Central memory CD8-positive, alpha-beta T cell (primary cell): ENCODE measurements around the gene TMEM231.
"Not testable (repeated sequence)": the region's sequence is repeated elsewhere in the genome, so short reads cannot be mapped to it uniquely, and the experiment has no call there.

Source experiments
- ATAC-seq: fragments of 150-1000 bp; cut with Tn5 transposase; replicated peaks from 2 replicates; pipeline ENCODE4 v1.10.0; 2022; ENCODE audit warnings: mild to moderate bottlenecking, moderate FRiP score, moderate number of reproducible peaks; ENCODE audit not compliant: poor library complexity, severe bottlenecking; ENCODE audit errors: extremely low read depth
- DNase-seq, 2 donors: peaks; one replicate each; pipeline ENCODE4 v3.0.0; 2021; ENCODE audit warnings: low spot score in 2 of 2
- H3K27ac Mint-ChIP-seq: one replicate; pipeline ENCODE4 v1.8.0; 2022; ENCODE audit warnings: low read depth, mild to moderate bottlenecking, moderate library complexity, mixed read lengths
- H3K27me3 Mint-ChIP-seq: one replicate; pipeline ENCODE4 v1.8.0; 2022; ENCODE audit warnings: mixed read lengths
- H3K36me3 Mint-ChIP-seq: one replicate; pipeline ENCODE4 v1.8.0; 2022; ENCODE audit warnings: mild to moderate bottlenecking, moderate library complexity, mixed read lengths; ENCODE audit not compliant: insufficient read depth
- H3K4me1 Mint-ChIP-seq: one replicate; pipeline ENCODE4 v1.8.0; 2022; ENCODE audit warnings: mixed read lengths
- H3K4me3 Mint-ChIP-seq: one replicate; pipeline ENCODE4 v1.8.0; 2022; ENCODE audit warnings: mild to moderate bottlenecking, moderate library complexity, mixed read lengths
- H3K9me3 Mint-ChIP-seq: one replicate; pipeline ENCODE4 v1.8.0; 2022; ENCODE audit warnings: mixed read lengths

Gene TMEM231

DNA sequence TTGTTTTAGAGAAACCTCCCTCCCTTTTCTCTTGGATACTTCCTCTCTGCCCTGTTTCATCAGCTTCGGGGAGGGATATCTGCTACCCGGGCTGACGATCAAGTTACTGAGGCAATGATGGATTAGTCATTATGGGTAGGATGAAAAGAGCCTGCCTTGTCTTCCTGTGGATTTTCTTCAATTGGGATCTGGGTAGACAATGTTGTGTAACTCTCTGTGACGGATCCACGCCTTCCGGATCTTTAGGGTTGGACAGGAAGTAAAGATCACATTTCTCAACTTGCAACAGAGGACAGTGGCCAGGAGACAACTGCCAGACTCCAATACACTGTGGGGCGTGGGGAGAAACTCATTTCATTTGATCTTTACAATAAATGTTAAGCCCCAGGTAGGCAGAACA is 49.5 kb downstream of the TMEM231 start:
- H3K4me1 Mint-ChIP-seq = no peaks in the 10 kb centered on the region
- H3K4me3 Mint-ChIP-seq = no peak overlapping the region
- no peak overlapping the region for H3K27ac Mint-ChIP-seq
- no peaks in the 10 kb centered on the region for H3K9me3 Mint-ChIP-seq
- no peak for ATAC-seq
- peaks cover 9% of the 10 kb centered on the region for H3K27me3 Mint-ChIP-seq
- no peak for DNase-seq
- H3K36me3 Mint-ChIP-seq = no peaks in the 10 kb centered on the region

DNA sequence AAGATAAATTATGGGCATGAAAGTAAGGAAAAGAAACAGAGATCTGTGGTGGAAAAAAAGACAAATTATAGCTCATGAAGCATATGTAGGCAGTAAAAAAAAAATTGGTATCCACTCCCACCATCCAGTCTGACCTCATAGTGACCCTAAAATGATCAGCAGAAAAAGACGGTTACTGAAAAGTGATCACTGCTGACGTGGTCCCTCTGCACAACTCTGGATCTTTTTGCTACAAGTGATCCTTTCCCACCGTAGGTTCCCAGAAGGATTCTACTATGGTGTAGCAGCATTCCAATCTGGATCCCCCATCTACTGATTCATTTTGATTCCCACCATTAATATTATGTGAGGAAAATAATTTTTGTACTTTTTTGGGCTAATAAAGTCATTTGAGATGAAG is 49.9 kb downstream of the TMEM231 start:
- Mint-ChIP-seq H3K9me3 (no peaks in the 10 kb centered on the region), H3K4me1 (no peaks in the 10 kb centered on the region), H3K27me3 (peaks cover 9% of the 10 kb centered on the region), H3K27ac (no peak overlapping the region), H3K36me3 (no peaks in the 10 kb centered on the region), H3K4me3 (no peak overlapping the region)
- ATAC-seq = no peak
- DNase-seq = no peak

DNA sequence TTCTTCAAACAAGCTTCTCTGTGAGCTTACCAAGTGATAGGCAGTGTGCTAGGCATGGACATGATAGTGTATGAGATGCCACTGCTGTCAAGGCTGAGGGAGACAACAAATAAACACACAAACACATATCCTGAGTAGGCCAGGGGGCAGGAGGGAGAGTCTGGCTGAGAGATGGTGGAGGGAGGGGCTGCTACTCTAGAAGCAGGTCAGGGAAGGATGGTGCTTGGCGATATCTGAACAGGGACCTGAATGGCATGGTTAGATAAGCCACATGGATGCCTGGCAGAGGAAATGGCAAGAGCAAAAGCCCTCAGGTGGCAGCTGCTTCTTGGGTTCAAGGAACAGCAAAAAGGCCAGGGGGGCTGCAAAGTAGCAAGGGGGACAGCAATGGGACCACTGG is 52.3 kb downstream of the TMEM231 start:
- no peaks in the 10 kb centered on the region for H3K36me3 Mint-ChIP-seq
- peaks cover 6% of the 10 kb centered on the region for H3K27me3 Mint-ChIP-seq
- ATAC-seq = no peak
- H3K4me3 Mint-ChIP-seq = no peak overlapping the region
- H3K4me1 Mint-ChIP-seq = no peaks in the 10 kb centered on the region
- no peaks in the 10 kb centered on the region for H3K9me3 Mint-ChIP-seq
- H3K27ac Mint-ChIP-seq = no peak overlapping the region
- no peak for DNase-seq

DNA sequence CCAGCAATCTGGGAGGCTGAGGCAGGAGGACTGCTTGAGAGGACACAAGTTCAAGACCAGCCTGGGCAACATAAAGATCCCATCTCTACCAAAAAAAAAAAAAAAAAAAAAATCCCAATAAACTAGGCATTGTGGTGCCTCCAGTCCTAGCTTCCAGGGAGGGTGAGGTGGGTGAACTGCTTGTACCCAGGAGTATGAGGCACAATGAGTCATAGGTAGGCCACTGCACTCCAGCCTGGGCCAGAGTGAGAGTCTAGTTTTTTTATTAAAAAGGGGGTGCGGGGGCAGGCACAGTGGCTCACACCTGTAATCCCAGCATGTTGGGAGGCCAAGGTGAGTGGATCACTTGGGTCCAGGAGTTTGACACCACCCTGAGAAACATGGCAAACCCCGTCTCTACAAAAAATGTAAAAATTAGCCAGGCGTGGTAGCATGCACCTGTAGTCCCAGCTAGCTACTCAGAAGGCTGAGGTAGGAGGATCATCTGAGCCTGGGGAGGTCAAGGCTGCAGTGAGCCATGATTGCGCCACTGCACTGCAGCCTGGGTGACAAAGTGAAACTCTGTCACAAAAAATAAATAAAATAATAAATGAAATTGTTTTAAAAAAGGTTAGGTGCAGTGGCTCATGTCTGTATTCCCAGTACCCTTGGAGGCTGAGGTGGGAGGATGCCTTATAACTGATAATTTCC is 53.0 kb downstream of the TMEM231 start:
- Mint-ChIP-seq H3K4me1 (no peaks in the 10 kb centered on the region), H3K9me3 (no peaks in the 10 kb centered on the region), H3K27ac (no peak overlapping the region), H3K36me3 (no peaks in the 10 kb centered on the region), H3K27me3 (no peaks in the 10 kb centered on the region), H3K4me3 (no peak overlapping the region)
- ATAC-seq (no peak), DNase-seq (no peak)

DNA sequence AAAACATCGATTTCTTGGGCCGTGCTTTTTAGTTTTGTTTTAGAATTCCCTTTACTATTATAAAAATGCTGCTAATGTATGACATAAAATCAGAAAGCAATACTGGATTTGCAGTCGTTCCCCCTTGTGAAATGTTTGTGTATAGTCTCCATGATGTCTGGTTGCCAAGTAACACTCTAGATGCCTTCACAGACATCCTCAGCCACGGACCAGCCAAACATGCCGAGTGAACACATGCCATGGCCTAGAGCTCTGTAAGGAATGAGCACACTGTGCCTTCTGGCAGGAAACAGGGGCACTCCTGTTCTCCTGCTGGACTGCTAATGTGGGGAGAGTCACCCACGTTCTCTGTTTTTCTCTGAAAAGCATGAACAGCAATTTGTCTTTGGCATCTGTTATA is 54.2 kb downstream of the TMEM231 start:
- H3K27me3 Mint-ChIP-seq, H3K36me3 Mint-ChIP-seq, DNase-seq, H3K4me1 Mint-ChIP-seq, H3K27ac Mint-ChIP-seq, H3K9me3 Mint-ChIP-seq, ATAC-seq, H3K4me3 Mint-ChIP-seq: not testable (repeated sequence)

DNA sequence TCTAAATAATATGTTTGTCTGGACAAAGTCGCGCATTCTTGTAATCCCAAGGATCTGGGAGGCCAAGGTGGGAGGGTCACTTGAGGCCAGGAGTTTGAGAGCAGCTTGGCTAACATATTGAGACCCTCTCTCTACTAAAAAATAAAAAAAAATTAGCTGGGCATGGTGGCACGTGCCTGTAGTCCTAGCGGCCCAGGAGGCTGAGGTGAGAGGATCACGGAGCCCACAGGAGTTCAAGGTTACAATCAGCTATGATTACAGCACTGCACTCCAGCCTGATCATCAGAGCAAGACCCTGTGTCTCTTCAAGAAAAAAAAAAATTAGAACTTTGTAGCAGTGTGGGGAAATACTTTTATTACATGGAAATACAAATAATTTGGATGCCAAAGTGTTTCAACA is 54.7 kb downstream of the TMEM231 start:
- no peaks in the 10 kb centered on the region for H3K27me3 Mint-ChIP-seq
- no peak for DNase-seq
- H3K4me3 Mint-ChIP-seq = no peak overlapping the region

DNA sequence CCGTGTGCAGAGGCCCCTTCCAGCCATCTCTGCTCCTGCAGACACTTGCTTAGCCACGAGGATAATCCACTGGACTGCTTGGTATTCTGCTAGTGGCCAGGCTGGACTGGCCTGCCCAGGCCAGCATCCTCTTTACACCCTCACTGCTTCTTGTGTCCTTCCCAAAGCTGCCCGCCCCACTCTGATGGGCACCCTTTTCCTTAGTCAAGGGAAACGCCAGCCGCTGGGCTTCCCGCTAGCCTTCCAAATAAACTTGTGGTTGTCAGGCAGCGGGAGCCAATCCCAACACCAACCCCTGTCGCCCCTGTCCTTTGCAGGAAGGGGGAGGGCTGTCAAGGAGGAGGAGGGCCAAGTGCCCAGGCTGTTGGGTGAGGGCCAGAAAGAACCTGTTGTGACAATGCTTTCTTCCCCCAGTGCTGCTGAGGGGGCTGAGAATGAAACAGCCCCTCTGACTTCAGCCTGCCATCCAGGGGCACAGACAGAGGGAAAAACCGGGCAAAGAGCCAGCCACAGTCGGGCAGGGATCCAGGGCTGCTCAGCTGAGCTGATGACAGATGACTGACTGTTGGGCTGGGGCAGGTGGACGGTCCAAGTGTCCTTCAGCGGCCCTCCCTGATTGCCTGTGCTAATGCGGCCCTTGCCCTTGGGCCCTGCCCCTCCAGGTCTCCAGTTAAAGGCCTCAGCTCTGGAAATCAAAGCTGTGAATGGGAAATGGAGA is 57.3 kb downstream of the TMEM231 start:
- not testable (repeated sequence) for ATAC-seq, H3K9me3 Mint-ChIP-seq, H3K36me3 Mint-ChIP-seq, H3K4me1 Mint-ChIP-seq, H3K27ac Mint-ChIP-seq, DNase-seq, H3K27me3 Mint-ChIP-seq, H3K4me3 Mint-ChIP-seq

More for the DNA sequence above, 54.7 kb downstream of the TMEM231 start:
- Mint-ChIP-seq H3K27ac (no peak overlapping the region), H3K4me1 (no peaks in the 10 kb centered on the region), H3K9me3 (no peaks in the 10 kb centered on the region), H3K36me3 (no peaks in the 10 kb centered on the region)
- no peak for ATAC-seq

DNA sequence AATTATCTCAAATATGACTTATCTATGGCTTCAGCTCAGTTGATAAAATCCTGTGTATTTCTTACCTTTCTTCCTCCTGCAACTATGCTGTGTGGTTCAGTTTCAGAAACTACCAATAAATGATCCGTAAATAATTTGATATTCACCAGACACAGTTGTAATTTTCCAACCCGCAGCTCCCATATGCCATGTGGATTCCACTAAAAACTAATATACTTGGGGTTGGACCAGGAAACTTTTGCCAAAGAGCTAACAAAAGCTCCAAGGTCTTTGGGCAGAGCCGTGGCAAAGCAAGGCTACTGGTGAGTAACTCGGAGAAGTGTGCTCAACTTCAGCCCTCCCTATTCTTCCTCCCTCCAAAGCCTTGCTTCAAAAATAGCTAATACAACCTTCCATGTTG is 58.5 kb downstream of the TMEM231 start:
- H3K4me3 Mint-ChIP-seq = no peak overlapping the region
- DNase-seq = no peak
- H3K36me3 Mint-ChIP-seq = no peaks in the 10 kb centered on the region
- H3K4me1 Mint-ChIP-seq = peaks cover 7% of the 10 kb centered on the region
- no peak overlapping the region for H3K27ac Mint-ChIP-seq
- ATAC-seq = no peak
- H3K9me3 Mint-ChIP-seq = no peaks in the 10 kb centered on the region
- peaks cover 10% of the 10 kb centered on the region for H3K27me3 Mint-ChIP-seq

DNA sequence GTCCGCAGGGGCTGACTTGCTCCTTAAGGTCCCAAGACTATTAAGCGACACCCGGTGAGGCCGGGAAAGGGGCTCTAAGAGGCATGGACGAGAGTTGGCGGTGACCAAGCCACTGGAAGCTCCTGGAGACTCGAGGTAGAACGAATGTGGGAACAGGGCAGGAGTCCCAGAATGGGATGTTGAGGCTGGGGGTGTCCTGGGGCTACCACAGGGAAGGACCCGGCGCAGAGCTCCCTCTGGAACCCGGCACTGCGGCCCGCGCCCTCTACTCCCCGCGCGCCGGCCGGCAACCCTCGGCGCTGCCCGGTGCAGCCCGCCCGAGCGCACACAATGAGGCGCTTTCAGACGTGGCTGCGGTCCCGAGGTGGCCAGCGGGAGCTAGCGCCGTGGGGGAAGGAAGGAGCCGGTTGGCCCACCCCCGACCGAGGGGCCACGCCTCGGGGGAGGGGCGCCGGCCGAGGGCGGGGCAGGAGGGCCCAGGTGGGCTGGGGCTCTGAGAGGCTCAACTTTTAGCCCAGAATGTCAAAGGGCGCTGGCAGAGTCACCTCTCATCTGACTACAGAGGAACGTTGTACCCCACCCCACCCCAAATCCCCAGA is 60.9 kb downstream of the TMEM231 start, which contains the start of gene CHST6:
CHST6 (minus strand) TSS at position 366 of the 599 bp plus-strand sequence. CDS start 15,613 bp downstream, outside the sequence.
- DNase-seq = no peak
- no peak within 1 kb of the TSS for H3K27ac Mint-ChIP-seq
- H3K36me3 Mint-ChIP-seq = no peaks in the 10 kb centered on the region
- peaks cover 7% of the 10 kb centered on the region for H3K4me1 Mint-ChIP-seq
- H3K9me3 Mint-ChIP-seq = no peaks in the 10 kb centered on the region
- peak within 1 kb of the TSS; percentile 63 for H3K4me3 Mint-ChIP-seq
- H3K27me3 Mint-ChIP-seq = peaks cover 10% of the 10 kb centered on the region
- ATAC-seq = peak; percentile 40

DNA sequence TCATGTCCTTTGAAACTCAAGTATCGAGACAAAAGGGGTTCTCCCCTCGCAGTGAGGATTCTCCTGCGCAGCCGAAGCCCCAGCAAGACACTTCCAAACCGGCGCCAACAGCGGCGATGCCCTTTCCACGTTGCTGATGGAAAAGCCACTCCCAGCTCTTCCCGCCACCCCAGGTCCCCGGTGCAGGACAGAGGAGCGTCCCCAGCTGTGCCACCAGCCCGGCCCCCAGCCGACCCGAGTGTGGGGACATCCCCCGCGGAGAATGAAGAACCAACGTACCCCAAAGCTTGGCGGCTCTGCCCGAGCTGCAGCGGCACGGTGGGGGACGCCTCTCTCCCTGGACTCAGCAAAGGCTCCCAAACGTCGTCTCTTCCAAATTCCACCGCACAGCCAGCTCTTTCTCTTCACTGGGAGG is 61.4 kb downstream of the TMEM231 start:
- H3K9me3 Mint-ChIP-seq = no peaks in the 10 kb centered on the region
- peaks cover 7% of the 10 kb centered on the region for H3K4me1 Mint-ChIP-seq
- ATAC-seq = no peak
- no peaks in the 10 kb centered on the region for H3K36me3 Mint-ChIP-seq
- peaks cover 10% of the 10 kb centered on the region for H3K27me3 Mint-ChIP-seq
- peak overlapping the region; percentile 63 for H3K4me3 Mint-ChIP-seq
- H3K27ac Mint-ChIP-seq = no peak overlapping the region
- DNase-seq = no peak

DNA sequence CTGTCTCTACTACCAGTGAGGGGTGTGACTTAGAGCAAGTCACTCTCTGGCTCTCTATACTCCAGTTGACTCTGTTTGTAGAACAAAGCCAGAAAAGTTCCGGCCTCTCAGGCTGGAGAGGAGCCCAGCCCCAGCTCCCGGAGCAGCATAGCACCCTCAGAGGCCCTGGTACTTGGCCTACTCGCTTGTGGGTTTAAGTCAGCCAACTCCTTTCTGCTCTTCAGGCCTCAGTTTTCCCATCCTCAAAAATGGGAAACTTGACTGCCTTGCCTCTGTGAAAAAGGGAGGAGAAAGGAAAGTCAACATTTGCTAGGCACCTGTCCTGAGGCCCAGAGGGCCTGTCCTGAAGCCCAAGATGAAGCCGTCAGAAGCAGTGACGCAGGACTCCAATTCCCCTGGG is 61.9 kb downstream of the TMEM231 start:
- H3K27ac Mint-ChIP-seq = no peak overlapping the region
- peaks cover 7% of the 10 kb centered on the region for H3K4me1 Mint-ChIP-seq
- H3K27me3 Mint-ChIP-seq = peaks cover 10% of the 10 kb centered on the region

DNA sequence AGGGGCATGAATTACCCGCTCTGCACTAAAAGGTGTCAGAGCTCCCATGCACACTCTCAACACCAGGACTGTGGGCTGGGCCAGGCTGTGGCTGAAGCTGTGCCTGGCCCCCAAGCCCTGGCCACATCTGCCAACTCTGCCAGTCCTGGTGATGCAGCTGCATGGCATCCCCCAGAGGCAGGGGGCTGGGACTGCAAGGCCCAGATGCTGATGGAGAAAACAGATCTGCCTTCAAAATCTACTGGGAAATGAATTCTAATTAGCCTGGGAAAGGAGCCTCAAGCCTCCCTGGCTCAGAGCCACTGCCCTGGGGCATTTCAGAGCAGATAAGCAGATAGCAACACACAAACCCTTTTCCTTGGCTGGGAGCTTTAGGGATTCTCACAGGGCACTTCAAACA is 64.2 kb downstream of the TMEM231 start:
- ATAC-seq = no peak

More for the DNA sequence above, 61.9 kb downstream of the TMEM231 start:
- DNase-seq (no peak), ATAC-seq (no peak)
- H3K9me3 Mint-ChIP-seq = no peaks in the 10 kb centered on the region
- H3K4me3 Mint-ChIP-seq = peak overlapping the region; percentile 63
- H3K36me3 Mint-ChIP-seq = no peaks in the 10 kb centered on the region

DNA sequence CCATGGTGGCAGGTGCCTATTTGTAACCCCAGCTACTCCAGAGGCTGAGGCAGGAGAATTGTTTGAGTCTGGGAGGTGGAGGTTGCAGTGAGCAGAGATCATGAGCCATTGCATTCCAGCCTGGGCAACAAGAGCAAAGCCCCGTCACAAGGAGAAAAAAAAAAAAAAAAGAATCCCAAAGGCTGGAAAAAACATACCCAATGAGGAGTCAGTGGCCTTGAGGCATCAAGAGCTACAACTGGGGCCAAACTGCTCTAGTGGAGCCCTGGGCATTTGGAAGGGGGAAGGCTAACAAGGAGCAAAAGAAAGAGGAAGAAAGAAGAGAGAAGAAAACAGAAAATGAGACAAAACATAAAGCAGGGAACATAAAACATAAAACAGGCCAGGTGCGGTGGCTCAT is 67.7 kb downstream of the TMEM231 start:
- H3K27ac Mint-ChIP-seq = no peak overlapping the region
- no peaks in the 10 kb centered on the region for H3K9me3 Mint-ChIP-seq
- DNase-seq (no peak), ATAC-seq (no peak)
- peaks cover 2% of the 10 kb centered on the region for H3K36me3 Mint-ChIP-seq
- peaks cover 29% of the 10 kb centered on the region for H3K27me3 Mint-ChIP-seq
- H3K4me1 Mint-ChIP-seq = no peaks in the 10 kb centered on the region
- no peak overlapping the region for H3K4me3 Mint-ChIP-seq

More for the DNA sequence above, 64.2 kb downstream of the TMEM231 start:
- peaks cover 24% of the 10 kb centered on the region for H3K27me3 Mint-ChIP-seq
- no peaks in the 10 kb centered on the region for H3K9me3 Mint-ChIP-seq
- no peak overlapping the region for H3K4me3 Mint-ChIP-seq
- no peaks in the 10 kb centered on the region for H3K36me3 Mint-ChIP-seq
- H3K27ac Mint-ChIP-seq = no peak overlapping the region
- H3K4me1 Mint-ChIP-seq = peaks cover 7% of the 10 kb centered on the region
- no peak for DNase-seq
